IMR-90 (cell line): ENCODE results near the gene ARL6IP5.

ENCODE experiments used
- BHLHE40 ChIP-seq: fragments of 150-350 bp; IDR thresholded peaks from 2 replicates; pipeline ENCODE4 v1.6.1; 2016; ENCODE audit warnings: mild to moderate bottlenecking, low read depth, low read length
- CEBPB ChIP-seq: IDR thresholded peaks from 2 replicates; pipeline ENCODE4 v1.6.1; 2012; ENCODE audit warnings: low read depth, low read length, improper control_type of control experiment
- CHD1 ChIP-seq: IDR thresholded peaks from 2 replicates; pipeline ENCODE4 v1.6.1; 2012; ENCODE audit warnings: low read depth, low read length, improper control_type of control experiment
- CTCF ChIP-seq: conservative IDR thresholded peaks from 2 replicates; pipeline ENCODE4 v1.5.1; 2012; ENCODE audit warnings: mild to moderate bottlenecking, low read depth, low read length, improper control_type of control experiment
- ELK1 ChIP-seq: fragments of 150-350 bp; IDR thresholded peaks from 2 replicates; pipeline ENCODE4 v1.6.1; 2016; ENCODE audit warnings: low read depth, mild to moderate bottlenecking, low read length, moderate library complexity, borderline replicate concordance
- FOS ChIP-seq: fragments of 150-350 bp; IDR thresholded peaks from 2 replicates; pipeline ENCODE4 v1.6.1; 2016; ENCODE audit warnings: low read depth, low read length
- MXI1 ChIP-seq: IDR thresholded peaks from 2 replicates; pipeline ENCODE4 v1.6.1; 2012; ENCODE audit warnings: low read depth, mild to moderate bottlenecking, low read length, moderate library complexity, borderline replicate concordance
- NFE2L2 ChIP-seq: fragments of 150-350 bp; IDR thresholded peaks from 2 replicates; pipeline ENCODE4 v1.6.1; 2016; ENCODE audit warnings: low read depth, mild to moderate bottlenecking, low read length
- POLR2A ChIP-seq: IDR thresholded peaks from 2 replicates; pipeline ENCODE4 v1.6.1; 2012; ENCODE audit warnings: mild to moderate bottlenecking, low read depth, low read length
- RAD21 ChIP-seq: IDR thresholded peaks from 2 replicates; pipeline ENCODE4 v1.6.1; 2012; ENCODE audit warnings: low read length, improper control_type of control experiment
- RCOR1 ChIP-seq: IDR thresholded peaks from 2 replicates; pipeline ENCODE4 v1.6.1; 2012; ENCODE audit warnings: mild to moderate bottlenecking, low read length, improper control_type of control experiment; ENCODE audit not compliant: insufficient replicate concordance
- RFX5 ChIP-seq: IDR thresholded peaks from 2 replicates; pipeline ENCODE4 v1.8.0; 2012; ENCODE audit warnings: low read depth, mild to moderate bottlenecking, low read length, moderate library complexity
- SMC3 ChIP-seq: fragments of 150-350 bp; IDR thresholded peaks from 2 replicates; pipeline ENCODE4 v1.6.1; 2016; ENCODE audit warnings: low read depth, mild to moderate bottlenecking, antibody characterized with exemption, low read length, moderate library complexity

GRCh38 chr3:69097407-69098086 lies 12.8 kb downstream of the ARL6IP5 start:
- TF ChIP-seq POLR2A, result no peak
- no peak for TF ChIP-seq CTCF
- no peak for TF ChIP-seq FOS
- no peak for TF ChIP-seq ELK1
- TF ChIP-seq NFE2L2, result no peak
- no peak for TF ChIP-seq RAD21
- TF ChIP-seq MXI1, result no peak
- TF ChIP-seq RCOR1, result no peak
- no peak for TF ChIP-seq RFX5
- TF ChIP-seq CHD1, result no peak
- TF ChIP-seq BHLHE40, result no peak
- no peak for TF ChIP-seq CEBPB
- TF ChIP-seq SMC3, result no peak
